ENCODE results near the gene LDLRAD4.
A peak's percentile ranks its signal among the peaks of the same experiment; 100 is the strongest.

Gene LDLRAD4

DNA sequence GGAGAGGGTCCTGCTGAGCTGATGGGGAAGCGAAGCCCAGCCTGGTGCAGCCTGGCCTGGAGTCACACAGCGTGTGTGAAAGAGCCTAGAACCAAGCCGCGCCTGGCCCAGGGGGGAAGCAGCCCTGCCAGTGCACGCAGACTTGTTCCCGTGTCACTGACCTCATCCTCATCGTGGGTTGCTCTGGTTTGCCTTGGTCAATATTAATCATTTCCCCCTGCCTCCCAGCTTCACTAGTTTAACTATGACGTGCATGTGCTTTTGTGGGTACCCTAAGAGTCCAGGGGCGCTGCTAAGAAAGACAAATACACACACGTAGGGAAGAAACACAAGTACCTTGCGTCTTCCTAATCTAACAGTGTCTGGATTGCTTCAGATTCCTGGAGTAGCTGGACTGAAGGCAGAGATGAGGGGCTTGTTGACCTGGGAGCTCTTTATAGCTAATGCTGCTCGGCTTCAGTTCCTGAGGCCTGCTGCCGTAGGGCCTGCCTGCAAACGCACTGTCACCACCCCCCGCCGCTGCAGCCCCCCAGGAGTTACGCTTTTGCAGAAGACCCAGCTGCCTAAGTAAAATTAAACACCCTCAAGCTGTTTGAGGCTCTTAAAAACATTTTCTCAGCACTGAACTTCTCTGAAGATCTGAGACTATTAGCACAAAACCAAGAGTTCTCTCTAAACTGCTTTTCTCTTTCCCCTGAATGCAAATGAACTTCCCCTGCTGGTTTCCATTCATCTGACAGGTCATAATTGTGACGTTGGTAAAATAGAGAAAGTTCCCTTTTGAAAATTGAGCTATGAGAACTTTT, 348.6 kb downstream of the LDLRAD4 start:
- peak; percentile 98 for DNase-seq

DNA sequence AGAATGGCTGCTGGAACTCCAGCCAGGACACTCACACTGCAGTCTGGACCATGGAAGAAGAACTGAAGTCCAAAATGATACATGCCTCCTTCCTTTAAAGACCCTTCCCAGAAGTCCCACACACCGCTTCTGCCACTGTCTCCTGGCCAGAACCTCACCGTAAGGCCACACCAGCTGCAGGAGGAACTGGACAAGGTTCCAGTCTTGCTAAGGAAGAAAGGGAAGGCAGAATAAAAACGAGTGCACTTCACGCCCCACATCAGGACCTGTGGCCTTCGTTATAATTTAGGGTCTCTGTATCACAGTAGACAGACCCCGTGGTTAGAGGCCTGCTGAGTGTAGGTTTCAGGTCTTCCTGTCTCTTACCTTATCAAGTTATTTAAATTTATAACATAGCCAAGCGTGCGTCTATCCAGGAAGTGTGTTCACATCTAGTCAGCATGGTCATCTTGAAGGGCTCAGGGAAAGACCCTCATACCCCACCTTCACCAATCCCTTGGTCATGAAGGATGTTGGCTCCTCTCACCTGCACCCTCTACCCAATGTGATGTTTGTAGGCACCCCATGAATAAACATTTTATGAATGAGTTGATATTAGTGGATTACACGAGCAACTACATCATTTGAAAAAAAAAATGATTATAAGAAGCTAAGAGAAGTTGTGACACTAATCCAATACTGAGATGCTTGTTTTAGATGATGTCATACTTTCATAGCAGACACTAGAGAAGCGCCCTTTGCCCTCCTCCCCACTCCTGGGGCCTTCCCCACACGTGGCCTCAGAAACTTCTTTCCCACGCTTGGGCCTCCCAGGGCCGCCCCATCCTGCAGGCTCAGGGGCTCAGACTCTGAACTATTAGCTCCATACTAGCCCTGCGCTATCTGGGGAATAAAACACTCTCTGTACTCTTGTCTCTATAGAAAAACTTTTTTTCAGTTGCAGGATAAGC, 350.2 kb downstream of the LDLRAD4 start:
- peak; percentile 92 for DNase-seq

DNA sequence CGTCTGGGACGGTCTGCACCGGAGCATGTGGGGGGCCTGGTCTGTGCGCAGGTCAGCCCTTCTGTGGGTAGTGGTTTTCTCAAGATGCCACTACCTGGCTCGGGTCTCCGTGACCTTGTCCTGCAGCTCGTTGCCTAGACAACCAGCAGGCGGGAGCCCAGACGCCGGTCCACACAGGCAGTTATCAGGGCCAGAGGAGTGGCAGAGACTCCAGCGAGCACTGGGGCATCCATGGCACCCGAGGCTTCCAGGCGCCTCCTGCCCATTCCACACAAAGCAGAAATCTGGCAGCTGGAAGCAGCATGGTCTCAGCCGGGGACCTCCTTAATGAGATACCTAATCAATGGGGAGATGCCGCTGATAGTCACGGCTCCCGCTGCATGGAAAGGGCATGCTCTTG, 351.7 kb downstream of the LDLRAD4 start:
- no peak for DNase-seq

DNA sequence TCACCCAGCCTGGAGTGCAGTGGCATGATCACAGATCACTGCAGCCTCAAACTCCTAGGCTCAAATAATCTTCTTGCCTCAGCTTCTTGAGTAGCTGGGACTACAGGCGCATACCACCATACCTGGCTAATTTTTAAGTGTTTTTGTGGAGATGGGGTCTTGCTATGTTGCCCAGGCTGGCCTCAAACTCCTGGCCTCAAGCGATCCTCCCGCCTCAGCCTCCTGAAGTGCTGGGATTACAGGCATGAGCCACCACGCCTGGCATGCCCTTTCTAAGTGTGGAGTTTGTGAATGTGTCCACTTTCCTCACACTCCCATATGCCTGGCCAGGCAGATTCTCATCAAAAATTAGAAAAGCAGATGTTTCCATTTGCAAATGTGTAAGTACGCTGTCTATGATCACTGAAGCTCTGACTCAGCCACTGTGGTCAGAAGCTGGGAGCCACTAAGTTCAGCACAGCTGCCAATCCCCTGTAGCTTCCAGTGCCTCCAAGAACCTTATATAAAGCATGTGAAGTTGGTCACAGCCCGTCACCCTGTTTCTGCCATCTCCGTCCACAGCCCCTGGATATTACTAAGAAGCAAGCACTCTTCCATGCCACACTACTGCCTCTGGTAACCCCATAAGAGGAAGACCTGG, 352.4 kb downstream of the LDLRAD4 start:
- DNase-seq: peak; percentile 67

DNA sequence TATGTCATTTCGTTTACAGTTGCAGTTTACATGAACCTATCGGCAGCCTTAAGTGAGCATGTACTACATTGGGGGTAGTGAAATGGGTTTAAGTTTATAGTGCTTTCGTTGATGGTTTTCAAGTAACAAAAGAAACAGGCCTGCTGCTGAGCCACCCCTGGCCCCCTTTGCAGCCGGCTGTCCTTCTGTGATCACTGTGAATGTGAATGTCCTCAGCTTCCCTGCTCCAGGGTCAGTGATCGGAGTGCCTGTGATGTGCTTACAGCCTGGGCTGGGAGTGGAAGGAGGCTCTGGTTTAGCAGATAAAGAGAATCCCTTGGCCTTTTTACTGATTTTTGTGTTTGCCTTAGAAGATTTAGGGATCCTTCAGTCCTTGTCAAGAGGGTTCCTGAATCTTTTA, 353.6 kb downstream of the LDLRAD4 start:
- no peak for DNase-seq

DNA sequence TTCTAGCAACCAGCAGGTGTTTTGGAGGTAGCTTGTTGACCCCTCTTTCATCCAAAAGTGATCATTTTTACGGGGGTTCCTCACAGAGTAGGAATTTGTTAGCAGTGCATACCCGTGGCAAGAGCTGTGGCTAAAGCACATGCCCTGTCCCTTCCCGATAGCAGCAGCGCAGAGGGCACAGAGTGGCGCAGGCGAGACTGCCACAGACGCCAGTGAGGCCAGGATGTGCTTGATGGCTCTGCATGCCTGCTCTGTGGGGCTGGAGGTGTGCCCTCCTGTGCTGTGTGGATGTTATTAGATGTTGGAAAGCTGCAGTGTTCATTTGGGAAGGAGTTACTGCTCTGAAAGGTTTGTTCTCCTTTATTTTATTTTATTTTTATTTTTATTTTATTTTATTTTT, 354.2 kb downstream of the LDLRAD4 start:
- DNase-seq: no peak

DNA sequence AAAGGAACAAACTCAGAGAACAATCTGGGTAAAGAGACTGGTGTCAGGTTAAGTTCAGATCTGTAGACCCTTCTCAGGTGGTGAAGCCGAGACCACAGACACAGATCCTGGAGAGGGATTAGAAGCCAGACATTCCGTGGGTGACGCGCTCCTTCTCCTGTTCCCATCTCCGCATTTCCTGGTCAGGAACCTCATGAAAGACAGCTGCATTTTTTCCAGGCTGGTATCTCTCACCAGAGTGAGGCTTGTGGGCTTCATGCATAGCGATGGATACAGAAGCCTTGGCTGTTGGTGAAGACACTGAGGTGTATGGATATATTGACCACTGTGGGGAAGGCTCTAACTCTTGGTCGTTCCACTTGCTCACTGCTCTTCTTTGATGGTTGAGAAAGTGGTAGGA, 355.2 kb downstream of the LDLRAD4 start:
- no peak for DNase-seq

DNA sequence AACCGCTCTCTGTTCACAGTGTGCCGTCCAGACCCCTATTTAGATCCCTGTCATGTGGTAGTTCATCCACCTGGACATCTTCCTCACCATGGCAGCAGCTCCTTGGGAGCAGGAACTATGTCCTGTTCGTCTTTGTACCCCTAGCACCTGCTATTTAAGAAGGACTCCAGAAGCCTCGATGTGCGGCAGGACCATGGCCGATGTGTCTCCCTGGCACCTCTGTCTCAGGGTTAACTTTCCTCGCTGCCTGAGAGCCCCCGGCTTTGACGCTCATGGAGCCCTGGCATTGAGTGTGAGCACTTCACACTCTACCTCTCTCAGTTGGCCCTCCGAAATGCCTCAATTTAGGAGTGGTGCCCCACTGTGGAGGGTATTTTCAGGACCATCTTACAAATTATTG, 355.8 kb downstream of the LDLRAD4 start:
- DNase-seq: no peak

DNA sequence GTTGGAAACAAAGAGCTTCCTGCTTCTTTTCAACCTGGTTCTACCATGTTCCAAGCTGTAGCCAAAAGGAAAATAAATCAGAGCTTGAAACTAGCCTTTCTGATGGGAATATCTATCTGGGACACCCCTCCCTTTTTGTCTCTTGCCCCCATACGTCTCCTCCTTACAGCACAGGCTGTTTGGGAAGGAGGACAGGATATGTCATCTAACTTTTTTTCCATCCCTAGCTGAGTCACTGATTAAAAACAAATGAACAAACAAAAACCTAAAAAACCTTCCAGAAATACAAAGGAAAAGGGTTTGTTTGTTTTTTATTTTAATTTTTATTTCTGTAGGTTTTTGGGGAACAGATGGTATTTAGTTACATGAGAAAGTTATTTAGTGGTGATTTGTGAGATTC, 356.2 kb downstream of the LDLRAD4 start:
- no peak for DNase-seq

DNA sequence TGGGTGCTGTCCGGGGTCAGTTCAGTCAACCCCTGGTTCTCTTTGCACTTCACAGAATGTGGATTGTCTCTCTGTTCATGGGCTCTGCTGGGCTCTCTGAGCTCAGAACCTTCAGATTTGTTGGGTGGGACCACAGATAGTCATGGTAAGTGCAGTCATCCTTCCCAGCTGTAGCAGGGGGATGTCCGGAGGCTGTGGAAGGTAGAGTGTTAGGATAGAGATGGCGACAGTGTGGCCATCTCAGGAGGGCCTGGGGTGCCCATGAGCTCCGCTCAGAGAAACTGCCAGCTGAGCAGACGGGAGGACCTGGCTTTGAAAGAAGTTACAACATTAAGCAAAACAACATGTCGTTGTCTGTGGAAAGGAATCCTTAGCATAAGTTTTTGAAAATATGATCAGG, 358.0 kb downstream of the LDLRAD4 start:
- DNase-seq: peak; percentile 40

DNA sequence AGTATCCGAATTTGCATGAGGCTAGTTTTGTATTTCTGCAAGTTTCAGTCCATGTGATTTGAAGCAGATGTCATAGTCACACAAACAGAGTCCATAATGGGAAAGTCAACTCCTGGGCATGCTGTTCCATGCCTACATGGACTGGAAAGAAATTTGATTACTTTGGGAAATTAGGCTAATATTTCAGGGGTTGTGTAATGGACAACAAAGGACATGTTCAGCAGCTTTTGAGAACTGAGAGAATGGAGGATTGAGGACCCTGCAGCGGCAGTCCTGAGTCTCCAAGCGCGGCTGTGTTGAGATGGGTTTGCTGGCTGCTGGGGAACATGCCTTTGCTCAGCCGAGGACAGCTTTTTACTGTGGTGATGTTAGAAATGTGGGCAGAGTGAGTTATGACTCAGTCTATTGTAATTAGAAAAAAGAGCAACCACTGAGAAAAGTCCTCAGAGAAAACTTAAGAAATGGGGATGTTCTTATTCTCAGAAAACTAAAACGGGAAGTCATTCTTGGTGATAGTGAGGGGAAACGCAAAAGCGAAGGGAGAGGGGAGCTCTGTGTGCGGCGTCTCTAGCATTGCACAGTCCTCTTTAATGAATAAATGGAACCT, 358.6 kb downstream of the LDLRAD4 start:
- DNase-seq: peak; percentile 92

DNA sequence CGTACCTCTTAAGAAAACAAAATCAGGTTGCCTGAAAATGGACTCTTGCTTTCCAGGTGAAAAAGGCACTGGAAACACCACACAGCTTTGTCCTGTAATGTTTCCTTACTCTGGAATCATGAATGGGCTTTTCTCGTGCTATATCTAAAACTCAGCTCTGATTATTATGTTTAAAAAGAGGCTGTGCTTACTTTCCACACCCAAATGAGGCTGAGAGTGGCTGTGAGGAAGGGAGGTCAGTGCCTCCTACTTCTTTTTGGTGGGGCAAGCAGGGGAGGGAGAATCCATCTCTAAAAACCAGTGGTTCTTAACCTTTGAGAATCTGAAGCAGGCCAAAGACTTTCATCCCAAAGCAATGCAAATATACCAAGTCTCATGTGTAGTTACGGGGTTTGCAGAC, 359.2 kb downstream of the LDLRAD4 start:
- peak; percentile 46 for DNase-seq

DNA sequence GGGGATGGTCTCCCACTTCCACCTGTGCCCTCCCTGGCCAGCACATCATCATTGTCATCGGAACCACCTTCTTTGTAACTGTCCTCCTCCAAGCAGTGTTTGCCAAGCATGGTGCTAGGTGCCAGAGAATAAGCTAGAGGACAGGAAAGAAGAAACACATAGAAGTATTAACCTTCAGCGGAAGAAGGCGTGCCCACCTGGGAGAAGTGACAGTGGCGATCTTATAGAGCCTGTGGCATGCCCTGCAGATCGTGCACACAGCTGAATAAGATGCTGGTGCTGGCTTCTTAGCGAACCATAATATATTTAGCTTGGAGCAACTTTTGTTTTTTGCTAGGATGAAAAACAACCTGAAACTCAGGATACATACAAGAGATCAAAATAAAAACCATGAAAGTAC, 359.8 kb downstream of the LDLRAD4 start:
- no peak for DNase-seq

DNA sequence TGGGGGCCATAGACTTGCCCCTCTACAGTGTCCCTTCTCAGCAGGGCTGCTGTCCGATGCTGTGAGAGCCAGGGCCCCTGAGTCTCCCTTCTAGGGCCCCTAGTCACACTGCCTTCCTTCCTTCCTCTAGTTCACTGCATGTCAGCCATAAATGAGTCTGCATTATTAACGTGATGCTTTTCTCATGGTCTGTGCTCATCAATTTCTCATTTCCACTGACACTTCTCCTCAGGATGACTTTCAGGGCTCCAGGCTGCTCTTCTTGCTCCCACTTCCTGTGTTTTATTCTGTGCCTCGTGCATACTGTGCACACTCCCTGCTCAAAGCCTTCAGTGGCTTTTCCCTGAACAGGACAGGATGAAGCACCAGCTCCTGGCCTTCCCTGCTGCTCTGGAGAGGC, 361.3 kb downstream of the LDLRAD4 start:
- peak; percentile 88 for DNase-seq

DNA sequence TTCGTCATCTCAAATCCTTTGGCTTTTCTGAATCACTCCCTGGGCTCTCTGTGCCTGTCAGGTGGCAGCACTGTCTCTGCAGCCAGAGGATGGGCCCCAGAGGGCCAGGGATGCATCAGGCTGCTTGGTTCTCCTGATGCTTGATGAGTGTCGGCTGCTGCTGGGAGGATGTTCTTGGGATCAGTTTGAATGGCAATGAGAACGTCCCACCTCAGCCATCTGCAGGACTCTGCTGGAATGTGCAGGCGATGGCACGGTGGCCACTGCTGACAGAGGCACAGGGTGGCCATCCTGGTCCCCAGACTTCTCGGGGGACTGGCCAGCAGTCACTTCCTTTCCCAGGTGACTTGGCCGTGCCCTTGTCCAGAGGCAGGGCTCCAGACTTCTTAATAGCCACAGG, 361.8 kb downstream of the LDLRAD4 start:
- no peak for DNase-seq

DNA sequence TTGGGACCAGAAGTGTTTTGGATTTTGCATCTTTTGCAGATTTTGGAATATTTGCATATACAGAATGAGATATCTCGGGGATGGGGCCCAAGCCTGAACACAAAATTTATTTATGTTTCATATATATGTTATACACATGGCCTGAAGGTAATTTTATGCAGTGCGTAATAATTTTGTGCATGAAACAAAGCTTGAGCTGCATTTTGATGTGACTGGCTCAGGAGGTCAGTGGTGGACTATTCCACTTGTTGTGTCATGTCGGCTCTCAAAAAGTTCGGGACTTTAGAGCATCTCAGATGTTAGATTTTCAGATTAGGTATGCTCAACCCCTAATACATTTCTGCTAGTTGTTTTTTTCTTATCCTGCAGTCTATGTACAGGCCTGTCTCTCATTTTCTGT, 362.4 kb downstream of the LDLRAD4 start:
- no peak for DNase-seq

DNA sequence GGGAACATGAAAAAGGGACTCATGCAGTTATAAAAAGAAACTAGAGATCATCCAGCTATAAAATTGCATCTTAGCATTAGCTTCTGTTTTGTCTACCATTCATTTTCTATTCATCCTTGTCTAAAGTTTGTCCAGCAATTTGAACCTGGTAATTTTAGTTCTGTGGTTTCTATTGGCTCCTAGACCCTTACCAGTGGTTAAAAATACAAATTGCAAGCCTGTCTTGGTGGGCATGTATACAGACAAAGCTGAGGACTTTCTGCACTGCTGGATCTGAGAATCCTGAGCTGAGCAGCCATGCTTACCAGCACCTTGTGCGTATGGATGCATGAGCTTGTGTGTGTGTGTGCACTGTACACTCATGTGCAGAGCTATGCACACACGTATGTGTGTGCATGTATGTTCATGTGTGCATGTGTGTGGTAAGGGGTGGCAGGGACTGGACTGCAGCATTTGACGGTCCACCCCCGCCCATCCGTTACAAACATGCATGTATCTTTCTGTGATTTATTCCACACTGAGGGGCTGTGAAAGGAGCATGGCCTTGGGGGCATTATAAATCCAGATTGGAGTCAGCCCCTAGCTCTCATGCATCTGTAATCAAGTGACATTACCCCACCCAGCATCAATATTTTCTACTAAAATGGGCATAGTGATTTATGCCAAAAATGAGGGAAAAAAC, 363.1 kb downstream of the LDLRAD4 start:
- no peak for DNase-seq

DNA sequence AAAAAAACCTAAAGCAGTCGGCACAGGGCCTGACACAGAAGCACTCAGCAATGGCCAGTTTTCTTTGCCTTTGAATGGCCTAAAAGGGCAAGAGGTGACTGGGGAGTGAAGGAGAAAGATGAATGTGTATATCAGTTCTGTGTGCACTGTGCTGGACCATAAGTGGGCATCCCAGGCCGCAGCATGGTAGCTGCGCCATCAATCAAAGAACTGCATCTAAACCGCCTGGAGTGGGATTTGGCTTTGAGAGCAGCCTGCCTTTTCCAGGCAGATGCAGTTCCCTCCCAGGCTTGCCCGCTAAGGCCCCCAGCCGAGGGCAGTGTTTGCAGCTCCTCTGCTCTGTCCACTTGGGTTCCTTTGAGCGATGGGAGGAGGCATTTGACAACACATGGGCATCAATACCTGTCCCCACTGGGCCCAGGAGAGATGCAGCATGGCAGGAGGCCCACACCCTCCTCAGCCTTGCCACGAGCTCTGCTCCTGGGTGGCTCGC, 363.7 kb downstream of the LDLRAD4 start:
- no peak for DNase-seq

DNA sequence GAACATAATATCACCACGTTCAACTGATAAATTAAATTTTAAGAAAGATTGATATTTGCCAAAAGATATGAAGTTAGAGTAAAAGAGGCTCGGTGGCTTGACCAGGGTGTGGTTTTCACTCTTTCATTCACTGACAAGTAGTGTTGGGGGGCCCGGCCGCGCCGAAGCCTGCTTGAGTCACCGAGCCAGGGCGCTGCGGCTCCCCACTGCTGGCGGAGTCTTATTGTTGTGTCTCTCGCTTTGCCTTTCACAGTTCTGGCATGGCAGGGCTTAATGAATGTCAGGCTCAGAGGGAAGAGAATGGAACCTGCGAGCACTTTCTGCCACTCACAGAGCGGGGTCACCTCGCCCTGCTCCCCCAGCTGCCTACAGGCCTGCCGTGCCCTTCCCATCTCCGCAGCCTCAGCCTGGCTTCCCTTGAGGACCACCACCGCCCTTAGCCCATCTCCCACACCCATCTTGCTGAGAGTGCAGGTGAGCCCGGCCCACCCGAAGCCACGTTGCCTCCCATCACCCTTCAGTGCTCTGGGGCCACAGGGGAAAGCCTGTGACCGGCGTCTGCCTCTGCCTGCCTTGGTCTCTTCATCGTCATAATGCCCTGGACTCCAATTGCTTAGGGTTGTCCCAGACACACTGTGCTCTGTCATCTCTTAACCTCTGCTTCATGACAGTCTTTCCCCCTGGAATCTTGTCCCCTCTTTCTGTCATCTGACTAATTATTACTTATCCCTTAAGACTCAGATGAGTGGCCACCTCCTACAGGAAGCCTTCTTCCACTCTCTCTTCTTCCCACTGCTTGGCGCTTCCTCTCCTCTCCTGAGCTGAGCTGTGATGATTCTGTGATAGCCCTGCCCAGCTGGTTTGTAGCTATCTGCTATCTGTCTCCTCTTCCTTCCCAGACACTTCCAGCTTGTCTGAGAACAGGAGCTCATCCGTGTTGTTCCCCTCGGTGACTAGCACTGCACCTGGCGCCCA, 365.3 kb downstream of the LDLRAD4 start:
- DNase-seq: peak; percentile 51

DNA sequence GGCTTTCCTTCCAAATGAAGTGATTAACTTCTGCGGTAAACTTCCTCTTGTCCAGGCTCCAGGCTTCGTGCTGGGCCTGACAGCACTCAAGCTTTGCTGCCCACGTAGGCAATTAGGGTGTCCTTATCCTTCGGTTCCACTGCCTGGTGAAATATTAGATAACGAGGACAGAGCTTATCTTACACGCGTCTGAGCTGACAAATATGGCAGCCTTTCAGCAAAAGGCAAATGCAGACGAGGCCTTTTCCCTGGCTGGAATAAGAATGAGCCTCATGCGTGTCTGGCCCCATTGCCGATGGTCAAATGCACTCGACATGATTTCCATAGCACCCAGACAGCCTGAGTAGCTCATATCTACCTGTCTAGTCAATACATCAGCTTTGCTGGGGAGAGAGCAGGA, 366.3 kb downstream of the LDLRAD4 start:
- no peak for DNase-seq
